ENCODE results near the gene ETV2.
"Not testable (repeated sequence)": the region's sequence is repeated elsewhere in the genome, so short reads cannot be mapped to it uniquely, and the experiment has no call there.

Gene ETV2

GRCh38 chr19:35641515-35642151 is at the start of gene ETV2:
Gene ETV2, plus strand, starts transcription at chr19:35641745. Its CDS starts 716 bp downstream, at chr19:35642461.
- H3K27ac Mint-ChIP-seq, result peak within 1 kb of the TSS; percentile 42 to 90 (median 42)
- H3K27me3 Mint-ChIP-seq (ENCODE audit: low read depth), result no peaks in the 10 kb centered on the region
- peaks cover 13% of the 10 kb centered on the region for H3K36me3 Mint-ChIP-seq (ENCODE audit: low read depth)
- no peak for TF ChIP-seq CTCF (IDR thresholded peaks at IDR 0.05; ENCODE audit: unreplicated experiment in 3 of 3)
- H3K4me1 Mint-ChIP-seq, result peaks cover 7% of the 10 kb centered on the region
- peak within 1 kb of the TSS; percentile 86 to 90 (median 90) for H3K4me3 Mint-ChIP-seq
- H3K9me3 Mint-ChIP-seq, result no peaks in the 10 kb centered on the region

- Mint-ChIP-seq H3K9me3 (no peaks in the 10 kb centered on the region), H3K36me3 (ENCODE audit: low read depth) (no peaks in the 10 kb centered on the region), H3K4me1 (no peaks in the 10 kb centered on the region), H3K27ac (peak overlapping the region in 2 of 3 experiments; percentile 25 to 57), H3K4me3 (no peak overlapping the region), H3K27me3 (ENCODE audit: low read depth) (peaks cover 10% of the 10 kb centered on the region)
- TF ChIP-seq CTCF (IDR thresholded peaks at IDR 0.05; ENCODE audit: unreplicated experiment in 3 of 3), result peak; percentile 49 to 54 (median 54)
Measured at GRCh38 chr19:35592226-35592625, 49.3 kb upstream of the ETV2 start.

GRCh38 chr19:35595026-35595425 is 46.5 kb upstream of the ETV2 start:
- H3K4me3 Mint-ChIP-seq; H3K4me1 Mint-ChIP-seq; H3K9me3 Mint-ChIP-seq; H3K36me3 Mint-ChIP-seq (ENCODE audit: low read depth); H3K27ac Mint-ChIP-seq: not testable (repeated sequence)
- peaks cover 22% of the 10 kb centered on the region for H3K27me3 Mint-ChIP-seq (ENCODE audit: low read depth)

GRCh38 chr19:35595928-35596327 is 45.6 kb upstream of the ETV2 start:
- Mint-ChIP-seq H3K9me3 (no peaks in the 10 kb centered on the region), H3K36me3 (ENCODE audit: low read depth) (no peaks in the 10 kb centered on the region), H3K4me1 (no peaks in the 10 kb centered on the region), H3K27me3 (ENCODE audit: low read depth) (peaks cover 22% of the 10 kb centered on the region), H3K4me3 (no peak overlapping the region), H3K27ac (no peak overlapping the region)
- TF ChIP-seq CTCF (IDR thresholded peaks at IDR 0.05; ENCODE audit: unreplicated experiment in 3 of 3), result no peak

GRCh38 chr19:35596366-35596999 is 45.1 kb upstream of the ETV2 start:
- no peak for TF ChIP-seq CTCF (IDR thresholded peaks at IDR 0.05; ENCODE audit: unreplicated experiment in 3 of 3)
- no peaks in the 10 kb centered on the region for H3K4me1 Mint-ChIP-seq
- no peak overlapping the region for H3K27ac Mint-ChIP-seq
- H3K9me3 Mint-ChIP-seq, result no peaks in the 10 kb centered on the region
- H3K27me3 Mint-ChIP-seq (ENCODE audit: low read depth), result peaks cover 27% of the 10 kb centered on the region
- H3K36me3 Mint-ChIP-seq (ENCODE audit: low read depth), result no peaks in the 10 kb centered on the region
- H3K4me3 Mint-ChIP-seq, result no peak overlapping the region

GRCh38 chr19:35601971-35602370 is 39.6 kb upstream of the ETV2 start:
- Mint-ChIP-seq H3K4me3 (no peak overlapping the region), H3K4me1 (no peaks in the 10 kb centered on the region), H3K27ac (no peak overlapping the region), H3K27me3 (ENCODE audit: low read depth) (peaks cover 22% of the 10 kb centered on the region), H3K36me3 (ENCODE audit: low read depth) (no peaks in the 10 kb centered on the region), H3K9me3 (no peaks in the 10 kb centered on the region)
- TF ChIP-seq CTCF (IDR thresholded peaks at IDR 0.05; ENCODE audit: unreplicated experiment in 3 of 3), result no peak

- Mint-ChIP-seq H3K27me3 (ENCODE audit: low read depth) (peaks cover 25% of the 10 kb centered on the region), H3K27ac (peak overlapping the region; percentile 6 to 91 (median 47))
- not testable (repeated sequence) for H3K36me3 Mint-ChIP-seq (ENCODE audit: low read depth); H3K4me3 Mint-ChIP-seq; H3K9me3 Mint-ChIP-seq; H3K4me1 Mint-ChIP-seq
Measured at GRCh38 chr19:35604436-35604835, 37.1 kb upstream of the ETV2 start.

- not testable (repeated sequence) for H3K27ac Mint-ChIP-seq; H3K36me3 Mint-ChIP-seq (ENCODE audit: low read depth); H3K4me1 Mint-ChIP-seq; H3K9me3 Mint-ChIP-seq; H3K4me3 Mint-ChIP-seq
- peaks cover 10% of the 10 kb centered on the region for H3K27me3 Mint-ChIP-seq (ENCODE audit: low read depth)
Measured at GRCh38 chr19:35607170-35607569, 34.4 kb upstream of the ETV2 start.

Measured in nephron (organoid).